HG03039 (cell line): Measurements from ENCODE around the gene LAMB1.
A peak's percentile ranks its signal among the peaks of the same experiment; 100 is the strongest.

Experiments
- ATAC-seq: cut with Tn5 transposase; IDR thresholded peaks from one replicate; pipeline ENCODE4 v1.9.1; 2021; ENCODE audit warnings: mild to moderate bottlenecking, moderate library complexity; ENCODE audit not compliant: unreplicated experiment

LAMB1 gene

DNA sequence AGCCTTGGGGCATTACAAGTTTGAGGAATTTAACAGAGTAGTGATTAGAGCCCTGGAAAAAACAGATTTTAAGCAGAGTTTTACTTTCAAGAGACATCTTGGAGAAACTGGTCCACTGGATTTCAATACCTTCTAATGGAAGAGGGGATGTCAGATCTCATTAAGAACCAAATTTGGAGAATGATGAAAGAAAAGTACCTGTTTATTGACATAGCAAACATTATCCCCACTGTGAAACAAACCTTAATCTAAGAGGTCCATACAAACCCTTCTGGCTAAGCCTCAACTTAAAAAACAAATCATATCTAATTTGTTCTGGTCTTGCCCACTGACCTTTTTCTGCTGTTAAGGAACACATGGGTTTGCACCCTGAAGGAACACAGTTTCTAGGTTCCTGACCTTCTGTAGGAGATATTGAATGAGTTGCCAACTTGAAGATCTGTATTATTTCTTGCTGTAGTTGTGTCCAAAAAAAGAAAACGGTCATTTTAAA is 53.5 kb downstream of the LAMB1 start:
- ATAC-seq, result no peak

DNA sequence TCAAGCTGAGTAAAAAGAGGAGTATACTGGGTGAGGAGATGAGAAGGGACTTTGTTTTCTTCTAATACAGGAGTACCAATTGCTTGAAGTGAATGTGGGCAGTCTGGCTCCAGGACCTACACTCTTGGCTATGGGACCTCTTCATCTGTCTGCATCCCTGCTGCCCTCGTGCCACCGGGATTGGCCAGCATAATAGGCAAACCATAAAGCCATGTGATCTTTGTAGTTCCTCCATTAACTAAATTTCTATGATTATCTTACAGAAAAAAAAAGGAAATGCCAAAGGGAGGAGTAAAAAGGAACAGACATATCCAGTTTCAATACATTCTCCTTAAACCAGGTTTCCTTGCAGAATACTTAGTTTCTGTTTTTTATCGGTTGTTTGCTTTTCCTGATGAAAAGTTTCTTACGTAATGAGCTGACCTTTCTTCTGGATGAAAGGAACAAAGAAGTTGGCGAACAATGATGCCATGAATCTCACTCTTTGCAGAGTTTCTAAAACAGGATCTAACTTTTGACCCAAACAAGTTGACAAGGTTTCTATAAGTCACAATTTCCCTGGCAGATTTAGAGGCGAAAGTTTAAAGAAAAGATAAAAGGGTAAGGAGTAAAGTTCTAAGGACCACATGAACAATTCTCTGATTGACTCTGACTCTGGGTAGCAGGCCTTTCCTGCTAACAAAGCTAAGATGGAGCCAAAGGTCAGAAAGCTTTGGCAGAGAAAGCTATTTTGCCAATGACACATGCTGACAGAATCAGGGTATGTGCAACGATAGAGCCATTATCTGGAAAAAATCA is 54.1 kb downstream of the LAMB1 start:
- no peak for ATAC-seq

DNA sequence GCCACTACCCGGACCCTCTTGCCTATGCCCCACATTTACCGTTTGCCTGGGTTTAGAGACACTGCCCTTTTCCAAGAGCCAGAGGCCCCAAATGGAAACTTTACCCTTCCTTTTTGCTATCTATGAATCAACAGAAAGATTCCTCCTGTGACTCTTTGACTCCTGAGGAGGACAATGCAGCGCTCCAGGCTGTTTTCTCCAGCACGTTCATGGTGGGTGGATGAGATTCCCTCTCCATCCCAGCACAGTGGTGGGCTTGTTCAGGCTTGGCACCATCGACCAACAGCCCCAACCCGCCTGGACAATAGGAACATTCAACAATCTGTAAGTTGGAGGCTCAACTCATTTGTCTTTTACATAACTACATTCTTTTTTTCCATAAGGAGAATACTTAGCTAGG is 56.1 kb downstream of the LAMB1 start:
- no peak for ATAC-seq

DNA sequence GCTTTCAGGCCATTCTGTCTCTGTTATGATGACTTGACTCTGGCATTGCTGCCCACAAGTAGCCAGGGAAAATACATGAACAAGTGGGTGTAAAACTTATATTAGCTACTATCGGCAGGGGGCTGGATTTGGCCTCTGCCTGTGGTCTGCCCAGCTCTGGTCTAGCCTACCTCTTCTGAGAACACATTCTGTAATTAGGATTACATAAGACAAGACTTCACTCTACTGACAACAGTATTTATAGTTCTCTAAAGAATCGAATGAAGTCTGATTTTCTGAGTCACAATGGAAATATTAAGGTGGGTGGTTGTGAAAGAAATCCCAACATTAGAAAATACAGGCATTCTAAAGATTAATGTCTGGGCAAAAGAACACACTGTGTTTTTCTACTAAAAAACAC is 56.5 kb downstream of the LAMB1 start:
- no peak for ATAC-seq

DNA sequence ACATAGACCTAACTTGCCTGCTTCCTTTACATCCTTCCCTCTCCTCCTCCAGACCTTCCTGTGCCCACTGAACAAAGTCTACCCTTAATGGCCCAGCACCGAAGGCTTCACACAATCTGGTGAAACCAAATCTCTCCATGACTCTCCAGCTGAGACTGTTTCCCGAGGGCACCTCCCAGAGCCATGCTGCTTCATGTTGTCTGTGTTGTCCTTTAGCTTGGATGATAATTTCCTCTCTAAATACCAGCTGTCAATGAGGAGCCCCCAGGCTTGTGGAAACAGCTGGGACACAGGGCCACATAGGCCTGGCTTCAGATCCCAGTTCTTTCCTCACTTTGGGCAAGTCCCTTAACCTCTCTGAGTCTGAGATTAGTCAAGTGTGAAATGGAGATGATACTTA is 57.6 kb downstream of the LAMB1 start:
- no peak for ATAC-seq

DNA sequence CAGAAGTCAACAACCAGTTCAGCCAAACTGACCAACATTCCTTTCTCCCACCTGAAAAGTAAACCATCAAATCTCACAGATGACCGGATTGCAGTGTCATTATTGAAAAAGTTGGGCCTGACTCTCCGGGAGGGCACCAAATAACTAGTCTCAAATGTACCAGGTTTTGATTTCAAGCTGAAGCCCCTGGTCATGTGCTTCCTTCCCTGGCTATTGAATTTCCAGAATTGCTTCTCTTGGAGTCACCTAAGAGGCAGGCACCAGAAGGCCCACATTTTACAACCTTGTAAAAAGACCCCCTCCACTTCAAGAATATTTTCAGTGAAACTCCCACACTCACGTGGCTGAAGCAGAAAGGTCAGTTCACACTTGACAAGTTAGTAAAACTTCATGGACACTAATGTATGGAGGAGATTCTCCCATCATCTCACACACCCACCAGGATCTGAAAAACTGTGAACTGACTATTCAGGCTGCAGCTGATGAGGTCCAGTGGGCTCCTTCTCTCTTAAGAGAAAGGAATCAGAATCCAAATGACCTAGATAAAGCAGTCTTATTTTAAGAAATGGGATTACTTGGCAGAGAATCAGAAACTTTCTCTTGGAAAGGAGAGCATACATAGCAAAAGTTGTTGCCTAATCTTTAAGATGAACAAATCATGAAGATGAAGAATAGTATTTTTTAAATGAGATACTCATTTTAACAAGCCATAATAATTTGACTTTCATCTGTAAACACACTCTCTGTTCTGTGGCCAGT is 58.4 kb downstream of the LAMB1 start:
- ATAC-seq, result no peak

DNA sequence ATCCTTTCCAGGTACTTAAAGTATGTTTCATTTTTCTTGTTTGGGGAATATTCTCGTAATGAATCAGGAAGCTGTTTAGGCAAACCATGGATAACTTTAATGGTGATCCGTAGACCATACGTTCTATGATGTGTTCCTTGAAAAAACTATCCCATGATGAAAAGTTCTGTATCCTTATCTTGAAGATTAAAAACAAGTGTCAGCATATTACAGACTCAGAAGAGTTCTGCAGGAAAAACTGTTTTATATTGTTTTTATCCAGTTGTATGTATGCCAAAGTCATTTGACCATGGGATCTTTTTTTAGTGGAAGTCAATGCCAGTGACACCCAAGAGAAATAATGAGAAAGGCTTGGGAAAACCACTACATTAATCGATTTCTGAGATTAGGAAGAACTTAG is 59.9 kb downstream of the LAMB1 start:
- ATAC-seq, result no peak

DNA sequence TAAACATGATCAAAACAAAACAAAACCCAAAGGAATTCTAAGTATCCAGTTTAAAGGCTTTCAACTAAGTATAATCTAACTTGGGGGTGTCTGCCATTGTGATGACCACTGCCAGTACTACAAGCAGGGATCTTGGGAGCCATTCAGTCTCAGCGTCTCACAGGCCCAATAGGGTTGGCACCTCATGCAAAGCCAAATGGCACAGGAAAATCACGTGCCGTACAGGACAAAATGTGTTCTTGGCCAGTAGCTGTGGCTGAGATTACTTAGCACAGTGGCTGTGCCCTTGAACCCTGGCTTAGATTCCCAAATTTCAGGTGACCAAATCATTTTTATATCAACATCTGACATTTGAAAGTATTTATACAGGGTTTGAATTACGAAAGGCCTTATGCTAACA is 62.0 kb downstream of the LAMB1 start:
- no peak for ATAC-seq

DNA sequence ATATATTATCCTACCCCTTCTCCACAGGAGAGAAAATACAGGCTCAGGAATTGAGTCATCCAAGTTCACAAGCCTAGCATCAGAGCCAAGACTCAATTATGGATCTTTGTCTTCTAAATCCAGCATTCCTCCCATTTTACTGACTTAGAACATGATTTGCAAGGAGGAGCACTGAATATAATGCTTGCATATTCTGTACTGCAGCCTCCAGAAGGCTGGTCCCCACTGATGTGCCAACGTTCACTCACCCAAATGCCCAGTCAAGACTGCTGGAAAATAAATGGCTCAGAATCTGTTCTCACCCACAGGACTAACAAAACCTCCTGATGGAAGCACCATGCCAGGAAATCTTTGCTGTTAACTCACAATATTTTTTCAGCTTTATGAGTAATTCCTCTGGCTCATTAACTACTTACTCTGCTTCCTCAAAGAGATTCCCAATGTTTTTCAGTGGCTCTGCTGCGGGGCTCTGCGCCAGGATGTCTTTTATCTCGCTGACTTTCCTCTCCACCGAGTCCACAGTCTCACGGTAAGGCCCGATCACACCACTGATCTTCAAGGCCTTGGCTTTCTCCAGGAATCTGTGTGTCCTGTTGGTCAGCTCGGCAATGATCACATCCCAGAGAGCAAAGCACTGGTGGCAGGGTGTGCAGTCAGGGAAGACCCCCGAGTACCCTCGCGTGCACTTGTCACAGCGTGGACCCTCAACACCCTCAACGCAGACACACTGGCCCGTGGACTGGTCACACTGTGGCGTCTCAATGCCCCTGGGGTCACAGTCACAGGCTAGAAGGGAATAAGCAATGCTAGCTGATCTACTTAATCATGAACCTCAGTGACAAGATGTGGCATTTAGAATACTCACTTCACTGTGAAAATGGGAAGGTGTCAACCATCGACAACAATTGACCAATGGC is 63.1 kb downstream of the LAMB1 start:
- ATAC-seq, result no peak

DNA sequence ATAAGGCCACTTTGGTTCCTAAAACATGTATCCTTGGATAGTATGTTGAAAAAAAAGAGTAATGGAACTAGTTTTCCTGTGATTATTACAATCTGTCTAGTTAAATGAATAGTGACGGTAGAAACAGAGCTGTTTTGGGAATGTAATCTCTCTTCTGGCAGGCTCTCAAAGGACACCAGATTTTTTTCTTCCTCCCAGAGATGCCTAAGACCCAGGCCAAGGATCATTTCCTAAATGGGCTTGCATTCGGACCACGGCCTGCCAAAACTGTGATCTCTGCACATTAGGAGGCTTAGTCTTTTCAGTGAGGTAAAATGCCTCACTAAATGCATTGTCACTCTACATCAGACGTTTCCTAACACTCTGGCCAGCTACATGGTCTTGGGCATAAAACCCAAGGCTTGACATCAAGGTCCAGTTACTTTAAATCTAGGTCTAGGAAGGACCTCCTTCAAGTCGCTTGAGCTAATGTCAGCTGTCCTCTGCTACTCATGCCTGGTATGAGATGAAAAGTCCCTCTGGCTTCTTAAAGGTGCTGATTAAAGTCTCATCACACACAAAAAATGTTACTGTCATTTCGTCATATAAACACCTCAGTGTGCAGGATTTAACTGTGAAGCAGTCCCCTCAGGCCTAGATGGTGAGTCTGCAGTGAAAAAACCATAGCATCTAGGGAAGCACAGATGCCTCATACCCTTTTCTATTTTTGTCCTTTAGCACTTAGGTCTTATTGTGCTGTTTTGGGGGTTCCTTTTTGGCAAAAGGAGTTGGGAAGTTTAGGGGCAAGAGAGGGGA is 64.3 kb downstream of the LAMB1 start:
- no peak for ATAC-seq

DNA sequence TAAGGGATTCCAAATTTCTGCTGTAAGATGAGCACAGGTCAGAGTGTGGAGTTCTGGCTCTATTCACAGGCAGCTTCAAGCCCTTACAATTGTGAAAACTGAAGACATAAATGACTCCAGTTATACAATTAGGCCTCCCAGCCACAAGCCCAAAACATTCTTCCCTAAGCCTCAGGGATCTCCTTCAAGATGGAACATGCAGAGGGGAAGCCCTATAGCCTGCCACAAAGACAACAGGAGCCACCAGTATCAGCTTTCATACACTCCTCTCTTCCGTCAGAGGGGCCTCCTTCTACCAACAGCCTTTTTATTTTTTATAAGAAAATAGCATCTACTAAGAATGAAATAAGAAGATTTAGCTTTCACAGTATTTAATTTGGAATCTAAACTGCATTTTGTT is 65.4 kb downstream of the LAMB1 start:
- ATAC-seq, result no peak

DNA sequence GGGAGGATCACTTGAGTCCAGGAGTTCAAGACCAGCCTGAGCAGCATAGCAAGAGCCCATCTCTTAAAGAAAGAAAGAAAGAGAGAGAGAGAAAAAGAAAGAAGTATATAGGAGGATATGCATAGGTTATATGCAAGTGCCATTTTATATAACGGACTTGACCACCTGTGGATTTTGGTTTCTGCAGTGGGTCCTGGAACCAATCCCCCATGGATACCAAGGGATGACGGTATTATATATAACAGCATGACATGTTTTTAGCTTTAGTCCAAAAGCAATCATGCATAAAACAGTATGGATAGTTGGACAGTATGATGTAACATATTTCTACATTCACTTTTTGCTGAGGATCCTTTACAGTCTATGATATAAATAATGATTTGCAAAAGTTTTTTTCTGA is 66.6 kb downstream of the LAMB1 start:
- no peak for ATAC-seq

DNA sequence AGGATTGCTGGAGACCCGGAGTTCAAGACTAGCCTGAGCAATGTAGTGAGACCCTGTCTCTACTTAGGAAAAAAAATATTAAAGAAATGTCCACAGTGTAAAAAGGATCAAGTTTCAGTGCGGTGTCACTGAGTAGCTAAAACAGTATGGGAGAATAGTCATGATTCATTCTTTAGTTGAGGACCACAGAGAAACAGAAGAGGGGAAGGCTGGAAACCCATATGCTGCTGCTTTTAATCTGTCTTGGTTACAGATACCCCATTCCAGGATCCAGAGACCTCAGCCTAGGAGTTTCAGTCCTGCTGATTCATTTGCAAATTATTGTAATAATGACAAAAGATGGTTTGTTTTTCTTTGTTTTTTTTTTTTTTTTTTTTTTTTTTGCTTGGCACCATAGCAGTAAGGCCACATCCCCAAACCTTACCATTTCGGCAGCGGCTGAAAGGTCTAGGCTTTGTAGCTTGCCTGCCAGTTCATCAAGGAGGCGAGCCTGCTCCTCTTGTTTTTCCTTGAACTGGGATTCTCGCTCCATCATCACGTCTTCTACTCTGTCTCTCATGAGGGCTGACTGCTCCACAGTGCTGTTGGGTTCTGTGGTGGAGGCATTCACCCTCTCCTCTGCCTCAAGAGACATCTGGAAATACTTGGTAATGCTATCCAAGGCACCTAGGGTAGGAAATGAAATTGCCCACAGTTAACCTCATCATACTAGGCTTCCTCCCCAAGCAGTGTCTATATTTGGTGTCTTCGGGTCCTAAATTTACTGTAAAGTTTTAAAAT is 67.8 kb downstream of the LAMB1 start:
- no peak for ATAC-seq

DNA sequence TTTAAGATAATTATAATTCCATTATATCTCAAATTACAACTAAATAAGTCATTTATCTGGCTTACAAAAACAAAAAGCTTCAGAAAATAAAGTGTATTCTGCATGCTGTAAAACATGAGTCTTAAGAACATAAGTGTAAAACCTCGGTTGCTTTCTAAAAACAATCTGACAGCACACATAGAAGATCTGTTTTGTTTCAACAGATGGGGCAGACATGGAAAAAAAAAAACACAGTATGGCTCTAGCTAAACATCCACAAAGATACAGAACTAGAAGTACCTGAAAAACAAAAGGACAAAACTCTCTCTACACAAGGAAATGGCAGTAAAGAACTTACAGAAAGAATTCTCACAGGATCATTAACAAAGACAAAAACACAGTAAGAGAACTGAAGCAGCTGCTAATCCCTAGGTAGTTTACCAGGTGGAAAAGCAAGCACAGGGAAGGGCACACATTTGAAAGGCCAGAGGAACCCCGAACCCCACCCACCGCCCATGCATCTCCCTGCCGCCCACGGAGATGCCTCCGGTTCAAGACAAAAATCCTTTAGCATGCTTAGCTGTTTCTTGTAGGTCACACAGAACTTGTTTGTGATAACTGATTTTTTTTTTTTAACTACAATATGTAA is 69.5 kb downstream of the LAMB1 start:
- ATAC-seq, result no peak

DNA sequence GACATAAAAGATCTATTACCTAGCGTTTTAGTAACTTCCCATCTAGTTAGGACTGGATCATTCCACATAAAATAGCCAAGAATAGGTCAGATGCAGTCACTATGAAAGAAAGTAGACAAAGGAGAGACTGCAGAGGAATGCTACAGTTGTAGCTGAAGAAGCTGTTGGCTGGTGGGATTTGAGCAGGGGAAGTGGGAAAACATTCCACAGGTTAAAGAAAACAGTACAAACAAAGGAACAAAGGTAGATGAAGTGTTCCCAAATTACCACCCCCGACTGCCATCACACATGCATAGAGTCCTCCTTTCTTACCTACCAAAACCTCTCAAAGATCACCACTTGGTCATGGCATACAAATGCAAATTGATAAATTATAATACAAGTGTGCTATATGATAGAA is 70.2 kb downstream of the LAMB1 start:
- no peak for ATAC-seq

DNA sequence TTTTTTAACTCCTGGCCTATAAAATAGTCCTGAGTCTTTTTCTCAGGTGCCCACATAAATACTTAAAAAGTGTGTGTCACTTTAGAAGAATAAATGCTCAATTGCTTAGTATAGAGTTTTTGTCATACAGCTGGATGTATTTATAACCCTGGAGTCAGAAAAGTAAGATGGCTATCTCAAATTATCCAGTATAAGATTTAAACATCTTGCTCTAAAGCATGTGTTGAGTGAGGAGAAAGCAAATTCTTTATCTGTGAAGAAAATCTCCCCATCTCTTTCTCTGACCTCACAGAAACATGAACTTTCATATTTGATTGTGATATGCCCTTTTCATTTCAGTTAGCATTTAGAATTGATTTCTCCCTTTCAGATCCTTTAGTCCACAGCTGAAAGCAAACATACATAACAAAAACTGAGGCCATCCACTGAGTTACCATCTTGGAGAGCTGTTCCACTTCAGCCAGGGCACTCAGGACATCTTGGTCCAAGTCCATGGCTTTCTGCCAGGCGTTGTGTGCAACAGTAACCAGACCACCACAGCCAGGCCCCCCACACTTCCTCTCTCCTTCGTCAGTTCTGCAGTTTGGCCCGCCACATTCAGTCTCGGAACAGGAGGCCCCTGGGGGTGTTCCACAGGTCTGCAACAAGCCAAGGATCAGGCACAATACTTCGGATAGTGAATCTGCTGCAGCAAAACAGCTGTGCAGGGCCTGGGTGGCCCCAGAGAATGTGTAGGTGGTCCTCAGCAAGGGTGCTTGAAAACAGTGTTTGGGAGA is 71.0 kb downstream of the LAMB1 start:
- no peak for ATAC-seq

DNA sequence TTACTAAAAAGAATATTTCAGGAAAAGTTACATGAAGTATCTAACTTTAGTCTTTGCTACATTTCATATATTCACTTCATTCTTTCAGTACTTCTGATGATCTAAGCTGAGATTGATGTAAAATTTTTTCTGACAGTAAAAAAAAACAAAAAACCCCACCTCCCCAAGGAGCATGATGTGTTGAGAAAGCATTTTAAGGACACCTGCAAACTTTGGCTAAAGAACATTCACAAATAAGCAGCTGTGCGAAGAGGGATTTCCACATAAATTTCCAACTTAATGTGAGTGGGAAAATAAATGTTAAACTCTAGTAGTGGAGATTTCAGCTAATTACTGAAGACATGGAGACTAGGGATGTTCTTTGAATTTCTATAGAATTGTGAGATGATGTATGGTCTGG is 76.5 kb downstream of the LAMB1 start:
- no peak for ATAC-seq

DNA sequence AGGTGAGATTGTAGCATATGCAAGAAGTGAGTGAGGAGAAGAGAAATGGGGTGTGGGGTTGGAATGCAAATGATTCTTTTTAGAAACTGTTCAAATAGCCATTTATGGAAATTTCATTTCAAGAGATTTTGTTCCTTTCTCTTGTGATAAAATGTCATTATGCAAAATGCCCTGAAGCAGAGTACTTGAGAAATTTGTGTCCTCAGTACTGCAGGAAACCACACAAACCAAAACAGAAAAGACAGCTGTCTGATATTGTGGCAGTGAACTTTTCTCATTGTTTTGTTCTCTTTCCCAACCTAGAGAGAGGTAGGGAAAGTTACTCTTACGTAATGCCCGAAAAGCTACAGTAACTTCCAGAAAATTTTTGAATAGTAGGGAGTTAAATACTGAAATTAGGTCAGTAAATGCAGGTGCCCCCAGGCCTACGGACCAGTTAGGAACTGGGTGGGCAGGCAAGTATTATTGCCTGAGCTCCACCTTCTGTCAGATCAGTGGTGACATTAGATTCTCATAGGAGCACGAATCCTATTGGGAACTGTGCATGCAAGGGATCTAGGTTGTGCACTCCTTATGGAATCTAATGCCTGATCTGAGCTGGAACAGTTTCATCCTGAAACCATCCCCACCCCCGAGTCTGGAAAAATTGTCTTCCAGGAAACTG is 78.0 kb downstream of the LAMB1 start:
- ATAC-seq, result peak; percentile 87
